HG02943 (cell line): ENCODE measurements around the gene DNAH14.
"Not testable (repeated sequence)": the region's sequence is repeated elsewhere in the genome, so short reads cannot be mapped to it uniquely, and the experiment has no call there.

Experiments used
- ATAC-seq: cut with Tn5 transposase; IDR thresholded peaks from one replicate; pipeline ENCODE4 v1.9.1; 2021; ENCODE audit warnings: mild to moderate bottlenecking, low read depth, moderate library complexity; ENCODE audit not compliant: unreplicated experiment

Gene DNAH14

GRCh38 chr1:224989615-224990014 lies 60.1 kb downstream of the DNAH14 start:
- ATAC-seq, result no peak

- not testable (repeated sequence) for ATAC-seq
These were observed 62.1 kb downstream of the DNAH14 start for GRCh38 chr1:224991550-224991949.

DNA sequence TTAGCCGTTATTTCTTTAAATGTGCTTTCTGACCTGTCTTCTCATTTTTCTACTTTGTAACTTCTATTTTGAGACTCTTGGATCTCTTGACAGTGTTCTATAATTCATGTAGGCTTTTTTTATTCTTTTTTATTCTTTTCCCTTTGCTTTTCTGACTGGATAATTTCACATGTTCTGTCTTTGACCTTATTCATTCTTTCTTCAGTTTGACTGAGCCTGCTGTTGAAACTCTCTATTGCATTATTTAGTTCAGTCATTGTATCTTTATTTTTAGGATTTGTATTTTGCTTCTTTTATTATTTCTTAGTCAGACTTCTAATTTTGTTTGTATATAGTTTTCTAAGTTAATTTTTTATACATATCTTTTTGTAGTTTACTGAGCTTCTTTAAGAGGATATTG lies 66.1 kb downstream of the DNAH14 start:
- no peak for ATAC-seq

DNA sequence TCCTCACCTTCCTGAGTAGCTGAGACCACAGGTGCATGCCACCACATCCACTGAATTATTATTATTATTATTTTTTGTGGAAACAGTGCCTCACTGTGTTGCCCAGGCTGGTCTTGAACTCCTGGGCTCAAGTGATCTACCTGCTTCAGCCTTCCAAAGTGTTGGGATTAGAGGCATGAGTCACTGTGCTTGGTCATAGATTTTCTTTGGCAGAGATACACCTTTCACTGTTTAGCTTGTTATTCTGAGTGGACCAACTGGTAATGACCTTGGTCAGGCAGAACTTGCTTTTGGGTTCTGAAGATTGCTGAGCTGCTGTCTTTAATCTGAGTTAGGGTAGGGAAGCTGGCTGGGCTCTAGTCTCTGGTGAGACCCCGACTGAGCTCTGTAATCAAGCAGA lies 66.8 kb downstream of the DNAH14 start:
- ATAC-seq, result no peak

GRCh38 chr1:224998185-224998584 lies 68.7 kb downstream of the DNAH14 start:
- no peak for ATAC-seq

GRCh38 chr1:225004396-225004795 lies 74.9 kb downstream of the DNAH14 start:
- no peak for ATAC-seq

GRCh38 chr1:225006352-225006751 lies 76.9 kb downstream of the DNAH14 start:
- not testable (repeated sequence) for ATAC-seq

GRCh38 chr1:225008050-225008449 lies 78.6 kb downstream of the DNAH14 start:
- ATAC-seq, result not testable (repeated sequence)

DNA sequence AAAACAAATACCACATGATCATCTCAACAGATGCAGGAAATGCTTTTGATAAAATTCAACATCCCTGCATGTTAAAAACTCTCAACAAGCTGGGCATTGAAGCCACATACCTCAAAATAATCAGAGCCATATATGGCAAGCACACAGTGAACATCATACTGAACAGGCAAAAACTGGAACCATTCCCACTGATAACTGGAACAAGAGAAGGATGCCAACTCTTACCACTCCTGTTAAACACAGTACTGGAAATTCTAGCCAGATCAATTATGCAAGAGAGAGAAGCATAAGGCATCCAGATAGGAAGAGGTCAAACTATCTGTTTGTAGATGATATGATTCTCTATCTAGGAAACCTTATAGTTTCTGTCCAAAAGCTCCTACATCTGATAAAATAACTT lies 91.6 kb downstream of the DNAH14 start:
- ATAC-seq, result no peak

DNA sequence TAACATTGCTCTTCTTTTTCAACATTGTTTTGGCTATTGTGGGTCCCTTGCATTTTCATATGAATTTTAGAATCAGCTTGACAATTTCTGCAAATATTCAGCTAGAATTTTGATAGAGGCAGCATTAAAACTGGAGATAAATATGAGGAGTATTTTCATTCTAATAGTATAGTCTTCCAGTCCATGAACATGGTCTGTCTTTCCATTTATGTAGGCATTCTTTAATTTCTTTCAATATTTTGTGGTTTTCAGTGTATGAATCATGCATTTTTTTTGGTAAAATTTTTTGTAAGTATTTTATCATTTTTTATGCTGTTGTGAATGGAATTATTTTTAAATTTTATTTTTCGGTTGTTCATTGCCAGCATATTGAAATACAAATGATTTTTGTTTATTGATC lies 97.2 kb downstream of the DNAH14 start:
- no peak for ATAC-seq

DNA sequence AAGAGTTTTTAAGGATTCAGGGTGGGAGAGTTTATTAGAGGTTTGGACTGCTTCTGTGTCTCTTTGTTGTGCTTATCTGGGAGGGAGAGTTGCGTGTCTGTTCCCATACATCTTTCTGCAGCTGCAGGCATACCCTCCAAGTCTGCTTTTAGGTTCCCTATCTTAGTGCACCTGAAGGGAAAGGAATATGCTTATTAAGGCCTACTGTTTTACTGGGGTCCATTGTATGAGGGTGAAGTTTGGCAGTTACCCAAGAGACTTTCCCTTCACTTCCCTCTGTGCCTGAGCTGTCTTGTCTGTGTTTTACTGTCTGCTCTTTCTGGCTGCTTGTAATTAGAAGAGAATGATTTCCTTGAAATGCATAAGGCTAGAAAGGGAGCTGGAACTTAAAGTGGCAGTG lies 107.0 kb downstream of the DNAH14 start:
- not testable (repeated sequence) for ATAC-seq

- ATAC-seq, result no peak
These were observed 112.8 kb downstream of the DNAH14 start for GRCh38 chr1:225042263-225042662.

DNA sequence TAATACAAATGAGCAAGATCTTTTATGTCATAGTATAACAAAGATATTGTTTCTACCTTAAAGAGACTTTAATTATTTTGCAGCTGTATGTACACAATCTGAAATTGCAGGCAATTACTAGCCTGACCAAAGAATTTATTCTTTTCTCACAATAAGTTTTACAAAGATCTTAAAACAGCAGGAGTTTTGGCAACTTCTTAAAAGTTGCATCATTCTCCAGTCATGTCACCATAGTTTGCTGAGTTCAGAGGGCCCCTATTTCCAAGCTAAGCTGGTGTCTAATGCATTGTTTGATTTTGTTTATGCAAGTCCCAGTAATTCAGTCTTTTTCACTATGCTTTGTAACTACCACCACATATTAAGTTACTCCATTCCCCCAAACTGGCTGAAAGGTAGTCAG lies 114.8 kb downstream of the DNAH14 start:
- no peak for ATAC-seq

DNA sequence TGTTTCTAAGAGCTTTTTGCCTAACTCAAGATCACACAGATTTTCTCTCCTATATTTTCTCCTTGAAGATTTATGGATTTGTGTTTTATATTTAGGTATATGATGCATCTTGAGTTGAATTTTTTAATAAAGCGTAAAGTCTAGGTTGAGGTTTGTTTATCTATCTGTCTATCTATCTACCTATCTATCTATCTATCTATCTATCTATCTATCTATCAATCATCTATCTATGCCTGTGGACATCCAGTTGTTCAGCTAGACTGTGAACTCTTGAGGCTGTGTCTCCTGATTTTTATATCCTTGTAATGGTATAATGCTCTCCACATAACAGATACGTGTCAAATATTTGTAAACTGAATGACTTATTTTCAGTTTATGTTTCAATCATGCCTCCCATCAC lies 120.1 kb downstream of the DNAH14 start:
- ATAC-seq, result no peak

GRCh38 chr1:225063722-225064121 lies 134.2 kb downstream of the DNAH14 start:
- no peak for ATAC-seq

GRCh38 chr1:225070972-225071371 lies 141.5 kb downstream of the DNAH14 start:
- no peak for ATAC-seq

- ATAC-seq, result no peak
These were observed 167.7 kb downstream of the DNAH14 start for GRCh38 chr1:225097175-225097574.

- ATAC-seq, result no peak
These were observed 181.5 kb downstream of the DNAH14 start for GRCh38 chr1:225111000-225111399.

DNA sequence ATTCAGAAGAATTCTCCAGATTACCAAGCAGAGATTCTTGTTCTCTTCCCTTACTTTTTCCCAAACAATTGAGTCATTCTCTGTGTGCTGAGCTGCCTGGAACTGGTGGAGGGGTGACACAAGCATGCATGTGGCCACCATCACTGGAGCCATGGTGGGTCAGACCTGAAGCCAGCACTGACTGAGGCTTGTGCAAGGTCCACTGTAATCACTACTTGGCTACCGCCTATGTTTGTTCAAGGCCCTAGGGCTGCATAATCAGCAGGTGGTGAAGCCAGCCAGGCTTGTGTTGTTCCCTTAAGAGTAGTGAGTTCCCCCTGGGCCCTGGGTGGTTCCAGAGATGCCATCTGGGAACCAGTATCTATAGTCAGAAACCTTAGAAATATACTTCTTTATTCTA lies 183.8 kb downstream of the DNAH14 start:
- no peak for ATAC-seq

DNA sequence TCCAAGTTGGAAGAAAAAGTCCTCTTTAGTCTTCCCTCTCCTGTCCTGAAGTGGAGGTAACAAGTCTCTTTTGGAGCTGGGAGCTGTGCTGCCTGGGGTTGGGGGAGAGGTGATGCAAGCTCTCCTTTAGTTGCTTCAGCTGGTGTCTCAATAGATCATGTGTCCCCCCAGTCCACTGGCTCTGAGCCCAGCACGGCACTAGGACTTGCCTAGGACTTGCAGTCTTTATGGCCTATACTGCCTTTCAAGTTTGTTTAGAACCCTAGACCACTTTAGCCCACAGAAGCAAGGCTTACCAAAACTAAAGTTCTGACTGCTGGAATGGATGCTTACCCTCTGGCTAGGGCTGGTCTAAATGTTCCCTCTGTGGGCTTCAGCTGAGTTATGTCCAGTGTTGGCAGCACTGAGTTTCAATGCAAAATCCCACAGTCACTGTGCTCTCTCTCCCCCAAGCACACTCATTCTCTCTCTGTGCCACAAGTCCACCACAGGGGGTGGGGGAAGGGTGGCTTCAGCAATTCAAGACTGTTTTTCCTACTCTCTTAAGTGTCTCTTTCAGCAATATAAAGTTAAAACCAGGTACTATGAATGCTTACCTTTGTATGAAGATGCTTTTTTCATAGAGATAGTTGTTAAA lies 185.0 kb downstream of the DNAH14 start:
- ATAC-seq, result no peak

- no peak for ATAC-seq
These were observed 189.8 kb downstream of the DNAH14 start for GRCh38 chr1:225119307-225119706.

DNA sequence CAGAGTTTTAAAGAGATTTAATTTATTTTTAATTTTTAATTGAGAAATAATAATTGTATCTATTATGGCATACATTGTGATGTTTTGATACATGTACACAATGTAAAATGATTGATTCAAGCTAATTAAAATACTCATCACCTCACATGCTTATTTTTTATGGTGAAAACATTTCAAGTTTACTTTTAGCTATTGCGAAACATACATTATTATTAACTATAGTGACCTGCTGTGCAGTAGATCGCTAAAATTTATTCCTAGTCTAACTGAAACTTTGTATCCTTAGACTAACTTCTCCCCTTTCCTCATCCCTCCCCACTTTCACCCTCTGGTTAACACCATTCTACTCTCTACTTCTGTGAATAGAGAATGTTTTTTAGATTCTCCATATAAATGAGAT lies 191.6 kb downstream of the DNAH14 start:
- ATAC-seq, result no peak

GRCh38 chr1:225131869-225132268 lies 202.4 kb downstream of the DNAH14 start:
- ATAC-seq, result no peak
